ENCODE measurements around the gene AK1. TPM values are rescaled to one million over a fixed set of nuclear protein-coding genes. Genes with fewer than 3 reads are reported as not detected.
A peak's percentile ranks its signal among the peaks of the same experiment; 100 is the strongest.

The AK1 gene
- total and polyA plus RNA-seq, 12 donors, result 500 to 1,050 (median 731) TPM

GRCh38 chr9:127835991-127836516, 41.4 kb downstream of the AK1 start:
- intact Hi-C loops (cut with DNase I), result no loop called here
- H3K9me3 ChIP-seq, result no peaks in the 10 kb centered on the region
- TF ChIP-seq CTCF (IDR thresholded peaks at IDR 0.05), result no peak
- H3K36me3 ChIP-seq, result peaks cover 0 to 82% (median under 1%) of the 10 kb centered on the region in 9 donors
- peaks cover 38 to 100% (median 98%) of the 10 kb centered on the region in 9 donors for H3K4me1 ChIP-seq
- peak overlapping the region in 6 of 10 donors; percentile 7 to 24 (median 16) for H3K4me3 ChIP-seq
- 22 to 30% methylated on average over 17 of the region's 17 CpGs for WGBS, 2 donors
- ATAC-seq (peak in 7 of 8 donors; percentile 6 to 43 (median 26)), DNase-seq (peak; percentile 55 to 61)
- no peaks in the 10 kb centered on the region for H3K27me3 ChIP-seq
- peak overlapping the region; percentile 61 to 99 (median 88) for H3K27ac ChIP-seq

- ATAC-seq (no peak), DNase-seq (no peak)
- Histone ChIP-seq H3K9me3 (no peaks in the 10 kb centered on the region), H3K4me1 (peaks cover 39 to 100% (median 90%) of the 10 kb centered on the region in 9 donors), H3K27ac (peak overlapping the region in 9 of 10 donors; percentile 32 to 99 (median 89)), H3K27me3 (no peaks in the 10 kb centered on the region), H3K36me3 (peaks cover 0 to 80% (median 6%) of the 10 kb centered on the region in 9 donors), H3K4me3 (no peak overlapping the region)
- 27 to 32% methylated on average over 1 of the region's 1 CpG for WGBS, 2 donors
- intact Hi-C loops (cut with DNase I), result no loop called here
- TF ChIP-seq CTCF (IDR thresholded peaks at IDR 0.05), result no peak
Measured at GRCh38 chr9:127833555-127833954, 43.9 kb downstream of the AK1 start.

DNA sequence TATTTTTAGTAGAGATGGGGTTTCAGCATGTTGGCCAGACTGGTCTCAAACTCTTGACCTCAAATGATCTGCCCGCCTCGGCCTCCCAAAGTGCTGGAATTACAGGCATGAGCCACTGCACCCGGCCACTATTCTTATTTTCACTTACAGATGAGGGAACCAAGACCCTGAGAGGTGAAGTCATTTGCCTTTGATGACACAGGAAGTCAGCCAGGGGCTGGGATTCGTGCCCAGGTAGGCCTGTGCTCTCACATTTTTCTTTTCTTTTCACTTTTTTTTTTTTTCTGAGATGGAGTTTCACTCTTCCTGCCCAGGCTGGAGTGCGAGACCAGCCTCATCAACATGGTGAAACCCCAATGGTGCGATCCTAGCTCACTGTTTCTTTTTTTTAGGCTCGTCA, 45.2 kb downstream of the AK1 start:
- 54 to 67% methylated on average over 7 of the region's 7 CpGs for WGBS, 2 donors
- H3K27ac ChIP-seq, result peak overlapping the region in 9 of 10 donors; percentile 29 to 99 (median 89)
- DNase-seq (no peak), ATAC-seq (no peak)
- H3K4me3 ChIP-seq, result no peak overlapping the region
- no peaks in the 10 kb centered on the region for H3K9me3 ChIP-seq
- TF ChIP-seq CTCF (IDR thresholded peaks at IDR 0.05), result no peak
- H3K4me1 ChIP-seq, result peaks cover 29 to 100% (median 90%) of the 10 kb centered on the region in 9 donors
- no peaks in the 10 kb centered on the region for H3K27me3 ChIP-seq
- H3K36me3 ChIP-seq, result peaks cover 0 to 78% (median 6%) of the 10 kb centered on the region in 9 donors
- intact Hi-C loops (cut with DNase I), result no loop called here

GRCh38 chr9:127829205-127829906, 48.1 kb downstream of the AK1 start:
- H3K4me3 ChIP-seq, result peak overlapping the region in 1 of 10 donors; percentile 38
- peaks cover 0 to 86% (median 26%) of the 10 kb centered on the region in 9 donors for H3K36me3 ChIP-seq
- DNase-seq (no peak), ATAC-seq (no peak)
- peak overlapping the region; percentile 77 to 99 (median 87) for H3K27ac ChIP-seq
- H3K4me1 ChIP-seq, result peaks cover 19 to 89% (median 77%) of the 10 kb centered on the region in 9 donors
- no peaks in the 10 kb centered on the region for H3K9me3 ChIP-seq
- 74 to 82% methylated on average over 6 of the region's 6 CpGs for WGBS, 2 donors
- TF ChIP-seq CTCF (IDR thresholded peaks at IDR 0.05), result no peak
- H3K27me3 ChIP-seq, result no peaks in the 10 kb centered on the region
- intact Hi-C loops (cut with DNase I), result loop anchor here in 5 of 10 donors (5.0 kb wide), 3 partner anchors 33 to 43 kb away; no protein-coding TSS in a partner anchor
